NK-92 (cell line): Measurements from ENCODE around the gene ARHGEF10L.

ENCODE experiments used
- DNase-seq: peaks from one replicate; lab custom pipeline; 2025; ENCODE audit not compliant: unreplicated experiment; lab: John Stamatoyannopoulos, UW

The ARHGEF10L gene

GRCh38 chr1:17631410-17631809 lies 91.9 kb downstream of the ARHGEF10L start:
- DNase-seq, result no peak

GRCh38 chr1:17632106-17632505 lies 92.6 kb downstream of the ARHGEF10L start:
- no peak for DNase-seq

GRCh38 chr1:17632541-17633184 lies 93.2 kb downstream of the ARHGEF10L start:
- DNase-seq, result no peak

- DNase-seq, result no peak
Observed at GRCh38 chr1:17633654-17634053, 94.2 kb downstream of the ARHGEF10L start.

- no peak for DNase-seq
Observed at GRCh38 chr1:17635276-17635675, 95.8 kb downstream of the ARHGEF10L start.

- DNase-seq, result no peak
Observed at GRCh38 chr1:17635811-17636210, 96.3 kb downstream of the ARHGEF10L start.

- no peak for DNase-seq
Observed at GRCh38 chr1:17636612-17637011, 97.1 kb downstream of the ARHGEF10L start.

GRCh38 chr1:17637055-17637454 lies 97.6 kb downstream of the ARHGEF10L start:
- no peak for DNase-seq

GRCh38 chr1:17639703-17640340 lies 100.3 kb downstream of the ARHGEF10L start:
- no peak for DNase-seq

GRCh38 chr1:17640393-17640792 lies 100.9 kb downstream of the ARHGEF10L start:
- DNase-seq, result no peak

- DNase-seq, result no peak
Observed at GRCh38 chr1:17640975-17641374, 101.5 kb downstream of the ARHGEF10L start.

- no peak for DNase-seq
Observed at GRCh38 chr1:17642169-17642568, 102.7 kb downstream of the ARHGEF10L start.

GRCh38 chr1:17642943-17643342 lies 103.4 kb downstream of the ARHGEF10L start:
- no peak for DNase-seq

- no peak for DNase-seq
Observed at GRCh38 chr1:17643861-17644703, 104.6 kb downstream of the ARHGEF10L start.

- no peak for DNase-seq
Observed at GRCh38 chr1:17645068-17645911, 105.8 kb downstream of the ARHGEF10L start.

- DNase-seq, result no peak
Observed at GRCh38 chr1:17646444-17647280, 107.2 kb downstream of the ARHGEF10L start.

- no peak for DNase-seq
Observed at GRCh38 chr1:17648457-17649145, 109.1 kb downstream of the ARHGEF10L start.

- no peak for DNase-seq
Observed at GRCh38 chr1:17649371-17650106, 110.0 kb downstream of the ARHGEF10L start.

GRCh38 chr1:17653276-17653675 lies 113.8 kb downstream of the ARHGEF10L start:
- DNase-seq, result no peak
